K562 (cell line): ENCODE measurements around the gene SLAMF7. TPM values are rescaled to one million over a fixed set of nuclear protein-coding genes. Genes with fewer than 3 reads are reported as not detected.
A peak's percentile ranks its signal among the peaks of the same experiment; 100 is the strongest.

Experiments used
- ATAC-seq: fragments of 200-7000 bp; cut with Tn5 transposase; 3 replicates; pipeline ENCODE4 v1.9.1; 2020; ENCODE audit warnings: moderate library complexity
- BruUV-seq: library from RNA; stranded (reverse); fragments of 400-500 nt; replicated peaks from 2 replicates; lab custom pipeline; 2021; lab: Mats Ljungman, UMichigan
- CTCF ChIA-PET: fragments of 300-600 bp; formaldehyde crosslinking; extraction: SDS; loops from one replicate; lab custom pipeline; 2021; ENCODE audit warnings: low intra/inter-chr PET ratio; lab: Yijun Ruan, JAX
- POLR2A ChIA-PET: fragments of 300-600, 350-650 bp; sonication (Branson Sonifier 250); formaldehyde crosslinking; extraction: SDS; loops from one replicate; lab custom pipeline; 2021; ENCODE audit warnings: antibody characterized with exemption, inconsistent platforms; lab: Yijun Ruan, JAX
- DNase-seq, 4 experiments: peaks; one replicate each; pipeline versions ENCODE4 v3.0.0 to v3.0.0-alpha.2; 2011 to 2018; ENCODE audit warnings: low spot score in 3 of 4, mixed read lengths in 3 of 4; ENCODE audit errors: extremely low read depth in 1 of 4
- FAIRE-seq: peaks from 2 replicates; lab custom pipeline; 2011; peaks lifted over from hg19 to GRCh38; lab: Jason Lieb, UNC
- H2AFZ ChIP-seq: 2 replicates; pipeline ENCODE4 v1.6.0; 2011; ENCODE audit warnings: low read depth, low read length, control low read depth, inconsistent platforms
- H3K27ac ChIP-seq: fragments of 200-600 bp; 3 replicates; pipeline ENCODE4 v1.8.0; 2011; ENCODE audit warnings: low read depth, mild to moderate bottlenecking, control low read depth, inconsistent platforms, low read length, moderate library complexity, mixed read lengths; ENCODE audit errors: extremely low read depth
- H3K27me3 ChIP-seq, 2 experiments: fragments of 300-600 bp in 1 of 2; 2 replicates in 1 of 2; 3 replicates in 1 of 2; pipeline versions ENCODE4 v1.6.0 to v1.8.0; 2011; ENCODE audit warnings: inconsistent platforms in 2 of 2, low read length in 2 of 2, mild to moderate bottlenecking in 1 of 2, mixed read lengths in 1 of 2, moderate library complexity in 1 of 2; ENCODE audit not compliant: control insufficient read depth in 2 of 2, insufficient read depth in 2 of 2
- H3K36me3 ChIP-seq: fragments of 300-600 bp; 3 replicates; pipeline ENCODE4 v1.8.0; 2011; ENCODE audit warnings: mild to moderate bottlenecking, low read length, inconsistent platforms; ENCODE audit not compliant: control insufficient read depth, insufficient read depth
- H3K4me1 ChIP-seq, 2 experiments: fragments of 200-600 bp in 1 of 2; replicated peaks in 1 of 2; 2 replicates in 1 of 2; 3 replicates in 1 of 2; pipeline versions ENCODE4 v1.5.1 to v1.8.0; 2011; ENCODE audit warnings: inconsistent platforms in 2 of 2, low read length in 2 of 2, mild to moderate bottlenecking in 1 of 2, mixed read lengths in 1 of 2, moderate library complexity in 1 of 2; ENCODE audit not compliant: control insufficient read depth in 2 of 2, insufficient read depth in 2 of 2
- H3K4me2 ChIP-seq: 2 replicates; pipeline ENCODE4 v1.6.1; 2011; ENCODE audit warnings: low read length, control low read depth, inconsistent platforms, mixed read lengths; ENCODE audit not compliant: insufficient read depth
- H3K4me3 ChIP-seq: fragments of 200-600 bp; sonication (generic), shearing (Covaris generic); 2 replicates; pipeline ENCODE4 v1.5.1; 2016; ENCODE audit warnings: control low read depth, inconsistent platforms
- H3K79me2 ChIP-seq: fragments of 200-600 bp; 3 replicates; pipeline ENCODE4 v1.8.0; 2011; ENCODE audit warnings: low read length, inconsistent platforms; ENCODE audit not compliant: control insufficient read depth, insufficient read depth
- H3K9ac ChIP-seq, 2 experiments: 2 replicates each; pipeline versions ENCODE4 v1.6.0 to v1.6.1; 2011; ENCODE audit warnings: low read depth in 2 of 2, low read length in 2 of 2, control low read depth in 1 of 2, inconsistent platforms in 1 of 2, mild to moderate bottlenecking in 1 of 2, mixed read lengths in 1 of 2; ENCODE audit not compliant: insufficient read depth in 1 of 2
- H3K9me1 ChIP-seq: one replicate; pipeline ENCODE4 v1.6.0; 2011; ENCODE audit warnings: inconsistent platforms, mild to moderate bottlenecking, low read length, moderate library complexity; ENCODE audit not compliant: control insufficient read depth, insufficient read depth
- H3K9me3 ChIP-seq: replicated peaks from 2 replicates; pipeline ENCODE4 v1.5.1; 2011; ENCODE audit warnings: low read depth, low read length, inconsistent platforms; ENCODE audit not compliant: control insufficient read depth, insufficient read depth
- H4K20me1 ChIP-seq: replicated peaks from 2 replicates; pipeline ENCODE4 v1.6.1; 2011; ENCODE audit warnings: low read length, inconsistent platforms, mixed read lengths; ENCODE audit not compliant: control insufficient read depth, insufficient read depth
- BMI1 ChIP-seq: fragments of 150-350 bp; IDR thresholded peaks from 2 replicates; pipeline ENCODE4 v1.6.1; 2014; ENCODE audit warnings: low read length
- C11orf30 ChIP-seq: fragments of 450-650 bp; IDR thresholded peaks from 2 replicates; pipeline ENCODE4 v1.6.1; 2016; ENCODE audit warnings: low read depth, mild to moderate bottlenecking
- DACH1 ChIP-seq: fragments of 450-650 bp; IDR thresholded peaks from 2 replicates; pipeline ENCODE4 v1.6.1; 2018; ENCODE audit not compliant: partially characterized antibody
- FOXA3 ChIP-seq, 2 experiments: fragments of 450-650 bp in 1 of 2; sonication (generic) in 1 of 2; formaldehyde crosslinking; IDR thresholded peaks in 1 of 2; conservative IDR thresholded peaks in 1 of 2; 2 replicates each; pipeline versions ENCODE4 v1.4.0 to v1.8.0; 2020 to 2022; ENCODE audit warnings: mild to moderate bottlenecking in 2 of 2, missing genetic modification reagents in 1 of 2
- HNRNPH1 ChIP-seq: fragments of 200-400 bp; formaldehyde crosslinking; optimal IDR thresholded peaks from 2 replicates; pipeline ENCODE3; 2017; ENCODE audit warnings: low read depth, mild to moderate bottlenecking, low read length, moderate library complexity
- IRF2 ChIP-seq: sonication (generic); formaldehyde crosslinking; IDR thresholded peaks from 2 replicates; pipeline ENCODE4 v1.8.1; 2022; ENCODE audit warnings: mild to moderate bottlenecking, missing genetic modification reagents
- JUND ChIP-seq, 2 experiments: IDR thresholded peaks; 2 replicates in 1 of 2; 3 replicates in 1 of 2; pipeline ENCODE4 v1.6.1; 2011; ENCODE audit warnings: borderline replicate concordance in 2 of 2, low read depth in 2 of 2, low read length in 2 of 2, improper control_type of control experiment in 1 of 2, missing biosample characterization in 1 of 2, missing genetic modification characterization in 1 of 2, missing genetic modification reagents in 1 of 2
- NR2C2 ChIP-seq, 2 experiments: fragments of 200-800 bp in 1 of 2; sonication (Bioruptor generic) in 1 of 2; sonication (generic) in 1 of 2; formaldehyde crosslinking in 1 of 2; IDR thresholded peaks; 2 replicates each; pipeline versions ENCODE4 v1.6.1 to v1.8.0; 2016 to 2022; ENCODE audit warnings: mild to moderate bottlenecking in 1 of 2, missing compliant biosample characterization in 1 of 2, missing genetic modification characterization in 1 of 2, missing genetic modification reagents in 1 of 2
- PTRF ChIP-seq: fragments of 450-650 bp; IDR thresholded peaks from 2 replicates; pipeline ENCODE4 v1.6.1; 2016; ENCODE audit warnings: mild to moderate bottlenecking, missing genetic modification characterization, missing compliant biosample characterization
- SAFB ChIP-seq: fragments of 200-400 bp; formaldehyde crosslinking; IDR thresholded peaks from 2 replicates; pipeline ENCODE4 v1.6.1; 2017; ENCODE audit warnings: low read depth, low read length, borderline replicate concordance
- SPI1 ChIP-seq: IDR thresholded peaks from 2 replicates; pipeline ENCODE4 v1.6.1; 2011; ENCODE audit warnings: low read depth, low read length, control low read depth, borderline replicate concordance
- STAG1 ChIP-seq: sonication (generic); formaldehyde crosslinking; IDR thresholded peaks from 2 replicates; pipeline ENCODE4 v1.5.0; 2020; ENCODE audit warnings: missing genetic modification reagents, borderline replicate concordance
- ZNF766 ChIP-seq: fragments of 200-800 bp; sonication (Bioruptor generic); conservative IDR thresholded peaks from 2 replicates; pipeline ENCODE4 v1.6.1; 2016; ENCODE audit warnings: missing genetic modification characterization, missing compliant biosample characterization
- ZNF79 ChIP-seq: fragments of 250-450 bp; sonication (Bioruptor Pico); IDR thresholded peaks from 2 replicates; pipeline ENCODE4 v1.4.0; 2020; ENCODE audit warnings: low read depth, mild to moderate bottlenecking, moderate library complexity
- in situ Hi-C: fragments of 300-500 bp; cut with MboI; formaldehyde crosslinking; loops from 4 replicates; pipeline ENCODE4 v1.15.0; 2018; ENCODE audit warnings: inconsistent platforms, mixed read lengths
- intact Hi-C: fragments of 100-400 bp; cut with micrococcal nuclease; formaldehyde crosslinking; loops from 2 replicates; pipeline ENCODE4 v1.14.2; 2022
- polyA plus RNA-seq, 8 experiments: library from polyadenylated mRNA; depleted of rRNA in 4 of 8; stranded (reverse) in 5 of 8; unstranded in 3 of 8; fragments of >200 nt; fragmentation: Nextera tagmentation in 2 of 8; fragmentation: Illumina TruSeq in 1 of 8; extraction: Ambion mirVana in 2 of 8; extraction: Trizol in 1 of 8; gene quantifications; 2 replicates each; pipeline versions ENCODE4 v1.2.1 to v1.2.3, GENCODE V29; 2011 to 2014; ENCODE audit warnings: inconsistent platforms in 1 of 8, missing spikeins in 1 of 8
- total RNA-seq, 7 experiments: library from RNA; depleted of rRNA in 6 of 7; stranded (reverse); fragments of >200 nt in 6 of 7; fragmentation: Illumina TruSeq in 2 of 7; extraction: Trizol in 2 of 7; gene quantifications; 2 replicates each; pipeline versions ENCODE4 v1.2.1 to v1.2.3, GENCODE V29; 2011 to 2021; ENCODE audit warnings: low replicate concordance in 1 of 7
- TF ChIP-seq, protein P1 (sequence below): sonication (generic); formaldehyde crosslinking; IDR thresholded peaks from 2 replicates; pipeline ENCODE4 v1.9.0; 2022; ENCODE audit warnings: mild to moderate bottlenecking, missing genetic modification reagents
- TF ChIP-seq, protein P2 (sequence below), 2 experiments: fragments of 200-800 bp in 1 of 2; sonication (Bioruptor generic) in 1 of 2; sonication (generic) in 1 of 2; formaldehyde crosslinking in 1 of 2; IDR thresholded peaks in 1 of 2; conservative IDR thresholded peaks in 1 of 2; 2 replicates each; pipeline versions ENCODE4 v1.5.0 to v1.6.1; 2016 to 2020; ENCODE audit warnings: missing compliant biosample characterization in 1 of 2, missing genetic modification characterization in 1 of 2, missing genetic modification reagents in 1 of 2

SLAMF7 gene
- total and polyA plus RNA-seq, 9 of the 15 experiments (the other 6 are each of a cell fraction or from before 2014, with no cell fraction given): 0.11 to 1.2 (median 0.22) TPM; not detected in 2

DNA sequence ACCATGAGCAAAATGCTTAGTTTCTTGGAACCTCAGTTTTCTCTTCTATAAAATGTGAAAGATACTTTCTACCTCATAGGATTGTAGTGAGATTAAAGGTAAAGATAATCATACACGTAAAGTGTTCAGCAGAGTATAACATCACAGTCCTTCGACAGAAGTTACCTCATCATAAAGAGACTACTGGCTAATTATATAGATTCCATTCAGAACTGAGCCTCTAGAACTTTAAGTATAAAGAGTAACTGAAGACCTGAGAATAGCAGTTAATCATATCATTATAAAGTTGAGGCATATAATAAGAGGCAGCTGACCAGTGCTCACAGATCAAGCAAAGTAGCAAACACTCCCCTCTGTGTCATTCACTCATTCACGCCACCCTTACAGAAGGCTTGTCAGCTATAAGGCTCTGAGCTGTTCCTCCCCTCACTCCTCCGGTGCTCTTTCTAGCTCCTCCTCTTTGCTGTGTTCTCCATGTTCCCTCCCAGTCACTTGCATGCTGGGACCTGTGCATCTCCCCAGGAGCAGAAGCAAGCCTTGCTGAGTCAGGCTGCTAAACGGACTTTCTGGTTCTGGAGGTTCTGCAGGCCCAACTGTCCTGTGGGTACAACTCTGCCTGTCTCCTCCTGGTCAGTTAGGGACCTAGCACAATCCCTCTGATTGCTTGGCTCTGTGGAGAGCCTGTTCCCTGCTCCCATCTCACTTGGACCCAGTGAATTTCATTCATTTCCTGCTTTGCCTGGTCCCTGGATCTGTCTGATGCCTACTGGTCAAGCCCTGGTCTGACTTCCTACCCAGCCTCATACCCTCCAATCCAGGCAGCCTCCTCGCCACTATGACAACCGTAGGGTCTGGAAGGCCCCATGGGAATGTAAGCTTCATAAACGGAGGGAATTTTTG, 28.6 kb downstream of the SLAMF7 start (continued):
- 0 out of 2 replicates have a peak, but pooled peaks have one; percentile 6 for TF ChIP-seq C11orf30

GRCh38 chr1:160768295-160768657, 29.2 kb downstream of the SLAMF7 start:
- H2AFZ ChIP-seq: peak overlapping the region; percentile 85
- no peaks in the 10 kb centered on the region for H3K79me2 ChIP-seq
- H3K9me1 ChIP-seq: no peaks in the 10 kb centered on the region
- H3K4me3 ChIP-seq: no peak overlapping the region
- peaks cover 0 to 4% of the 10 kb centered on the region in 2 experiments; a peak in 1 of 5 replicates for H3K4me1 ChIP-seq
- peaks cover 0 to 2% of the 10 kb centered on the region in 2 experiments; a peak in 2 of 5 replicates for H3K27me3 ChIP-seq
- H3K36me3 ChIP-seq: no peaks in the 10 kb centered on the region
- intact Hi-C loops (loop anchor here (1.0 to 10.0 kb wide), 3 partner anchors 42 to 143 kb away; no protein-coding TSS in a partner anchor), in situ Hi-C loops (no loop called here)
- no TSS peak for BruUV-seq
- H3K9me3 ChIP-seq: no peaks in the 10 kb centered on the region
- peak; percentile 93 for FAIRE-seq
- CTCF ChIA-PET: interaction anchor here (0.6 to 1.9 kb wide), 3 partner anchors 41 to 154 kb away, joined by 3 to 9 read pairs (median 7); no protein-coding TSS in a partner anchor
- peak overlapping the region; percentile 42 for H3K4me2 ChIP-seq
- H3K27ac ChIP-seq: no peak overlapping the region
- no peaks in the 10 kb centered on the region for H4K20me1 ChIP-seq
- POLR2A ChIA-PET: interaction anchor here (0.6 to 1.5 kb wide), 4 partner anchors 8 to 42 kb away, joined by 3 to 4 read pairs (median 3); no protein-coding TSS in a partner anchor
- peak in 3 of 4 experiments; percentile 19 to 64 (median 49) for DNase-seq
- no peak overlapping the region for H3K9ac ChIP-seq
- peak; percentile 96 for ATAC-seq
- no peak for TF ChIP-seq NR2C2 (CRISPR knock-in tag; IDR thresholded peaks at IDR 0.05)
- TF ChIP-seq NR2C2 (tag; IDR thresholded peaks at IDR 0.05): peak; percentile 40; the same call in 1 of the 2 replicates
- TF ChIP-seq, protein P1, sequence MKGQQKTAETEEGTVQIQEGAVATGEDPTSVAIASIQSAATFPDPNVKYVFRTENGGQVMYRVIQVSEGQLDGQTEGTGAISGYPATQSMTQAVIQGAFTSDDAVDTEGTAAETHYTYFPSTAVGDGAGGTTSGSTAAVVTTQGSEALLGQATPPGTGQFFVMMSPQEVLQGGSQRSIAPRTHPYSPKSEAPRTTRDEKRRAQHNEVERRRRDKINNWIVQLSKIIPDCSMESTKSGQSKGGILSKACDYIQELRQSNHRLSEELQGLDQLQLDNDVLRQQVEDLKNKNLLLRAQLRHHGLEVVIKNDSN (CRISPR knock-in tag): no peak
- TF ChIP-seq IRF2 (CRISPR knock-in tag): no peak
- TF ChIP-seq, protein P2, sequence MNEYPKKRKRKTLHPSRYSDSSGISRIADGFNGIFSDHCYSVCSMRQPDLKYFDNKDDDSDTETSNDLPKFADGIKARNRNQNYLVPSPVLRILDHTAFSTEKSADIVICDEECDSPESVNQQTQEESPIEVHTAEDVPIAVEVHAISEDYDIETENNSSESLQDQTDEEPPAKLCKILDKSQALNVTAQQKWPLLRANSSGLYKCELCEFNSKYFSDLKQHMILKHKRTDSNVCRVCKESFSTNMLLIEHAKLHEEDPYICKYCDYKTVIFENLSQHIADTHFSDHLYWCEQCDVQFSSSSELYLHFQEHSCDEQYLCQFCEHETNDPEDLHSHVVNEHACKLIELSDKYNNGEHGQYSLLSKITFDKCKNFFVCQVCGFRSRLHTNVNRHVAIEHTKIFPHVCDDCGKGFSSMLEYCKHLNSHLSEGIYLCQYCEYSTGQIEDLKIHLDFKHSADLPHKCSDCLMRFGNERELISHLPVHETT (CRISPR knock-in tag; conservative IDR thresholded peaks at IDR 0.05 in 1 of 2, IDR thresholded peaks at IDR 0.05 in 1 of 2): no peak
- TF ChIP-seq PTRF: no peak
- no peak for TF ChIP-seq HNRNPH1
- TF ChIP-seq JUND (IDR thresholded peaks at IDR 0.05; ENCODE audit: borderline replicate concordance, low read depth, low read length): peak; percentile 31; the same call in 1 of the 2 replicates
- no peak for TF ChIP-seq JUND (tag; IDR thresholded peaks at IDR 0.05; ENCODE audit: borderline replicate concordance, low read depth, low read length)
- no peak for TF ChIP-seq DACH1
- no peak for TF ChIP-seq STAG1
- no peak for TF ChIP-seq SAFB
- TF ChIP-seq SPI1: no peak
- no peak for TF ChIP-seq ZNF79
- TF ChIP-seq FOXA3 (CRISPR knock-in tag; conservative IDR thresholded peaks at IDR 0.05 in 1 of 2, IDR thresholded peaks at IDR 0.05 in 1 of 2): no peak
- TF ChIP-seq ZNF766: 0 out of 2 replicates have a peak, but pooled peaks have one; percentile 25
- no peak for TF ChIP-seq BMI1
